Tibial nerve (tissue), 3 donors: ENCODE data around the gene ZSCAN2.

ENCODE experiments used
- CTCF ChIP-seq, 5 experiments: fragments of 200-600 bp in 3 of 5; fragments of 450-650 bp in 2 of 5; sonication (generic) in 3 of 5; IDR thresholded peaks; one replicate each; pipeline ENCODE4 v1.5.1; 2016 to 2019; ENCODE audit warnings: antibody characterized with exemption in 5 of 5, mild to moderate bottlenecking in 3 of 5, moderate library complexity in 2 of 5
- POLR2A ChIP-seq, 2 donors: fragments of 450-650 bp; IDR thresholded peaks; one replicate each; pipeline ENCODE4 v1.6.1; 2017; ENCODE audit warnings: antibody characterized with exemption in 2 of 2, mild to moderate bottlenecking in 2 of 2, moderate library complexity in 2 of 2

- TF ChIP-seq CTCF (IDR thresholded peaks at IDR 0.05) (no peak), POLR2A (IDR thresholded peaks at IDR 0.05) (no peak)
Observed at GRCh38 chr15:84658788-84659411, 58.1 kb downstream of the ZSCAN2 start.
